Right hindlimb (tissue), 1 donor: Measurements from ENCODE around the gene PDAP1.
"Not testable (repeated sequence)": the region's sequence is repeated elsewhere in the genome, so short reads cannot be mapped to it uniquely, and the experiment has no call there.

ENCODE experiments used
- DNase-seq: peaks from one replicate; pipeline ENCODE4 v3.0.0-alpha.2; 2018

Gene PDAP1

GRCh38 chr7:99375070-99375807 lies 33.2 kb downstream of the PDAP1 start:
- peak; percentile 85 for DNase-seq

GRCh38 chr7:99374111-99375064 lies 34.0 kb downstream of the PDAP1 start, which contains the start of gene ARPC1B:
Gene ARPC1B (plus strand): TSS chr7:99374730. CDS start chr7:99385715, 10,985 bp downstream.
- DNase-seq = peak; percentile 84

GRCh38 chr7:99373091-99374066 lies 35.0 kb downstream of the PDAP1 start:
- DNase-seq = no peak

- DNase-seq = no peak
Observed at GRCh38 chr7:99372275-99373090, 35.9 kb downstream of the PDAP1 start.

GRCh38 chr7:99371376-99371920 lies 36.9 kb downstream of the PDAP1 start:
- no peak for DNase-seq

GRCh38 chr7:99369767-99370391 lies 38.5 kb downstream of the PDAP1 start:
- DNase-seq = peak; percentile 73

GRCh38 chr7:99368750-99369389 lies 39.5 kb downstream of the PDAP1 start:
- no peak for DNase-seq

GRCh38 chr7:99366646-99367045 lies 41.8 kb downstream of the PDAP1 start:
- DNase-seq = no peak

- no peak for DNase-seq
Observed at GRCh38 chr7:99365318-99366141, 42.9 kb downstream of the PDAP1 start.

- DNase-seq = no peak
Observed at GRCh38 chr7:99363286-99363685, 45.1 kb downstream of the PDAP1 start.

- DNase-seq = no peak
Observed at GRCh38 chr7:99362801-99363200, 45.6 kb downstream of the PDAP1 start.

- no peak for DNase-seq
Observed at GRCh38 chr7:99359465-99360154, 48.8 kb downstream of the PDAP1 start.

GRCh38 chr7:99358521-99358920 lies 49.9 kb downstream of the PDAP1 start:
- DNase-seq = not testable (repeated sequence)

GRCh38 chr7:99357701-99358490 lies 50.5 kb downstream of the PDAP1 start:
- DNase-seq = no peak

- DNase-seq = no peak
Observed at GRCh38 chr7:99355098-99355497, 53.3 kb downstream of the PDAP1 start.

GRCh38 chr7:99352247-99352646 lies 56.1 kb downstream of the PDAP1 start:
- no peak for DNase-seq

GRCh38 chr7:99350641-99351040 lies 57.8 kb downstream of the PDAP1 start:
- DNase-seq = not testable (repeated sequence)
